GM23248 (cell line): ENCODE measurements around the gene RPP25L. TPM values are rescaled to one million over a fixed set of nuclear protein-coding genes. Genes with fewer than 3 reads are reported as not detected.
A peak's percentile ranks its signal among the peaks of the same experiment; 100 is the strongest.

Experiments used
- DNase-seq: peaks from one replicate; pipeline ENCODE4 v3.0.0-alpha.2; 2015
- H2AFZ ChIP-seq: fragments of 200-600 bp; sonication (generic); 2 replicates; pipeline ENCODE4 v1.6.1; 2016; ENCODE audit warnings: antibody characterized with exemption
- H3F3A ChIP-seq: fragments of 200-600 bp; sonication (generic); 2 replicates; pipeline ENCODE4 v1.6.1; 2016; ENCODE audit warnings: mild to moderate bottlenecking, antibody characterized with exemption, mixed run types; ENCODE audit not compliant: insufficient read depth
- H3K27ac ChIP-seq: fragments of 200-600 bp; sonication (generic); 2 replicates; pipeline ENCODE4 v1.5.1; 2016; ENCODE audit warnings: mild to moderate bottlenecking
- H3K27me3 ChIP-seq: fragments of 200-600 bp; sonication (generic); replicated peaks from 2 replicates; pipeline ENCODE4 v1.6.1; 2016; ENCODE audit warnings: mild to moderate bottlenecking; ENCODE audit not compliant: insufficient read depth
- H3K36me3 ChIP-seq: fragments of 200-600 bp; sonication (generic); 2 replicates; pipeline ENCODE4 v1.6.1; 2016; ENCODE audit warnings: low read depth, mild to moderate bottlenecking
- H3K4me1 ChIP-seq: fragments of 200-600 bp; sonication (generic); 2 replicates; pipeline ENCODE4 v1.6.1; 2016; ENCODE audit warnings: mild to moderate bottlenecking; ENCODE audit not compliant: insufficient read depth
- H3K4me2 ChIP-seq: fragments of 200-600 bp; sonication (generic); one replicate; pipeline ENCODE4 v1.6.1; 2016; ENCODE audit warnings: mild to moderate bottlenecking; ENCODE audit not compliant: unreplicated experiment
- H3K4me3 ChIP-seq: fragments of 200-600 bp; sonication (generic); 2 replicates; pipeline ENCODE4 v1.5.1; 2016; ENCODE audit warnings: mild to moderate bottlenecking
- H3K79me2 ChIP-seq: fragments of 200-600 bp; sonication (generic); 2 replicates; pipeline ENCODE4 v1.6.1; 2016; ENCODE audit warnings: mild to moderate bottlenecking; ENCODE audit not compliant: insufficient read depth
- H3K9ac ChIP-seq: fragments of 200-600 bp; sonication (generic); 2 replicates; pipeline ENCODE4 v1.6.1; 2016; ENCODE audit warnings: mild to moderate bottlenecking
- H3K9me2 ChIP-seq: fragments of 200-600 bp; sonication (generic); 2 replicates; pipeline ENCODE4 v1.6.1; 2016; ENCODE audit warnings: mixed run types, mild to moderate bottlenecking, moderate library complexity; ENCODE audit not compliant: insufficient read depth
- H3K9me3 ChIP-seq: fragments of 200-600 bp; sonication (generic); one replicate; pipeline ENCODE4 v1.6.1; 2017; ENCODE audit warnings: low read depth
- H4K20me1 ChIP-seq: fragments of 200-600 bp; sonication (generic); 2 replicates; pipeline ENCODE4 v1.6.0; 2016; ENCODE audit not compliant: insufficient read depth
- EZH2 ChIP-seq: fragments of 200-600 bp; sonication (generic); IDR thresholded peaks from 2 replicates; pipeline ENCODE4 v1.6.1; 2018; ENCODE audit warnings: antibody characterized with exemption, mild to moderate bottlenecking; ENCODE audit not compliant: insufficient read depth, poor library complexity, severe bottlenecking
- EZH2phosphoT487 ChIP-seq: fragments of 200-600 bp; sonication (generic); IDR thresholded peaks from 2 replicates; pipeline ENCODE4 v1.6.1; 2018; ENCODE audit warnings: antibody characterized with exemption, moderate library complexity, mild to moderate bottlenecking, low read depth; ENCODE audit not compliant: insufficient read depth
- WGBS, 2 experiments: methylation state at CpG; one replicate each; pipeline ENCODE4 v1.1.6; 2015 to 2017; ENCODE audit warnings: low lambda C conversion rate in 2 of 2, low coverage in 1 of 2; ENCODE audit errors: missing lambda C conversion rate in 2 of 2; 5-methylcytosine and 5-hydroxymethylcytosine counted together
- in situ Hi-C: fragments of 300-500 bp; cut with MboI; formaldehyde crosslinking; loops from 2 replicates; pipeline ENCODE4 v1.15.0; 2020
- polyA plus RNA-seq: library from polyadenylated mRNA; unstranded; fragments of >200 nt; fragmentation: Nextera tagmentation; extraction: Ambion mirVana; gene quantifications from 2 replicates; pipeline ENCODE4 v1.2.1, GENCODE V29; 2016
- total RNA-seq: library from RNA; depleted of rRNA; stranded (reverse); fragments of >200 nt; shearing (Covaris generic); gene quantifications from 2 replicates; pipeline ENCODE4 v1.2.3, GENCODE V29; 2014

Gene RPP25L
- total and polyA plus RNA-seq, 2 experiments from 2014 or later, result 16.9 to 21.0 TPM

DNA sequence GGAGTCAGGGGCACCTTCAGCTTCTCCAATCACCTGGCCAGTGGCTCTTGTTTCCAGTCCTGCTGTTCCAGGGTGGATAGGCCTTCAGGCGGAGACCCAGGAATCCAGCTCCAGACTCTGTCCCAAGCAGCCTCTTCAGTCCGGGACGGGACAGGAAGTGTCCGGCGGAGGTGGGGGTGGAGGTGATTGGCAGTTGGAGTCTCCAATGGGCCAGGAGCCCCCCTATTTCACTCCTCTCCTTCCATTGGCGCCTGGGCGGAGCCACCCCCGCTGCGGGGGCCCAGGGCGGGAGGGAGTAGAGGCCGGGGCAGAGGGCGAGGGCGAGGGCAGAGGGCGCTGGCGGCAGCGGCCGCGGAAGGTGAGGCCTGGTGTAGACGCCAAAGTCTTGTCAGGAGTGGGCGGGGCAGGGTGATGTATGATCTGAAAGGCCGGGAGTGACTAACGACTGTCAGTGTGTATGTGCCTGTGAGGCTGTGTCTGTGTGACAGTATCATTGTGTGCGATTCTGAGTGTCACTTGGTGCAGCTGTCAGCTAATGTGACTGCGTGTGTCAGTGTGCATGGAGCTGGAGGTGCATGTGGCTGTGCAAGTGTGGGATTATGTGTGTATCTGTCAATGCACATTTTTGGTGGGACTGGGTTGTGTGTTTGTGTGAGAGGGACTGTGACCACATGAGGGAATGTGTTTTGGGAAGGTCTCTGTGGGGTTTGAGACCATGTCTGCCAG is 40.1 kb upstream of the RPP25L start, which contains the start of gene IL11RA:
Gene IL11RA (plus strand): TSS at position 310 of the 726 bp plus-strand sequence. CDS start 3,033 bp downstream, outside the sequence.
- Histone ChIP-seq H3K9me3 (no peaks in the 10 kb centered on the region), H4K20me1 (no peaks in the 10 kb centered on the region), H3F3A (peaks cover 18% of the 10 kb centered on the region; the same call in 1 of the 2 replicates), H3K4me1 (peaks cover 51% of the 10 kb centered on the region), H3K36me3 (no peaks in the 10 kb centered on the region), H3K4me3 (peak within 1 kb of the TSS; percentile 67), H3K79me2 (peaks cover 14% of the 10 kb centered on the region), H3K27ac (peak within 1 kb of the TSS; percentile 82), H3K9me2 (no peaks in the 10 kb centered on the region), H3K9ac (peak within 1 kb of the TSS; percentile 68), H2AFZ (peak within 1 kb of the TSS; percentile 74), H3K27me3 (no peaks in the 10 kb centered on the region), H3K4me2 (peak within 1 kb of the TSS; percentile 92)
- 0 to 1% methylated on average over 20 to 24 of the region's 24 CpGs for WGBS, 2 experiments
- DNase-seq, result peak; percentile 84
- in situ Hi-C loops, result no loop called here
- TF ChIP-seq EZH2phosphoT487, result no peak
- TF ChIP-seq EZH2, result no peak

GRCh38 chr9:34651321-34651720 is 39.4 kb upstream of the RPP25L start:
- DNase-seq, result peak; percentile 75

GRCh38 chr9:34650816-34651215 is 38.9 kb upstream of the RPP25L start:
- Histone ChIP-seq H3K9ac (no peak overlapping the region), H2AFZ (no peak overlapping the region), H3K27ac (peak overlapping the region; percentile 82), H3K79me2 (peaks cover 15% of the 10 kb centered on the region), H3K36me3 (no peaks in the 10 kb centered on the region), H3K4me3 (0 out of 2 replicates have a peak overlapping the region, but pooled peaks have one; percentile 67), H3F3A (peaks cover 22% of the 10 kb centered on the region; the same call in 1 of the 2 replicates), H3K4me2 (no peak overlapping the region), H3K27me3 (no peaks in the 10 kb centered on the region), H3K4me1 (peaks cover 51% of the 10 kb centered on the region), H3K9me3 (no peaks in the 10 kb centered on the region), H4K20me1 (no peaks in the 10 kb centered on the region), H3K9me2 (no peaks in the 10 kb centered on the region)
- 88 to 89% methylated on average over 5 of the region's 5 CpGs for WGBS, 2 experiments
- in situ Hi-C loops, result no loop called here
- no peak for DNase-seq
- TF ChIP-seq EZH2phosphoT487, result no peak
- no peak for TF ChIP-seq EZH2

More at GRCh38 chr9:34651321-34651720, 39.4 kb upstream of the RPP25L start:
- Histone ChIP-seq H3K9me3 (no peaks in the 10 kb centered on the region), H2AFZ (peak overlapping the region; percentile 74), H3K9me2 (no peaks in the 10 kb centered on the region), H3K27ac (peak overlapping the region; percentile 82), H3K36me3 (no peaks in the 10 kb centered on the region), H3F3A (peaks cover 18% of the 10 kb centered on the region; the same call in 1 of the 2 replicates), H3K27me3 (no peaks in the 10 kb centered on the region), H3K4me1 (peaks cover 51% of the 10 kb centered on the region), H3K79me2 (peaks cover 15% of the 10 kb centered on the region), H3K9ac (peak overlapping the region; percentile 68), H3K4me2 (peak overlapping the region; percentile 92), H3K4me3 (peak overlapping the region; percentile 67), H4K20me1 (no peaks in the 10 kb centered on the region)
- WGBS, 2 experiments, result 36 to 37% methylated on average over 4 of the region's 4 CpGs
- in situ Hi-C loops, result no loop called here
- TF ChIP-seq EZH2 (no peak), EZH2phosphoT487 (no peak)

DNA sequence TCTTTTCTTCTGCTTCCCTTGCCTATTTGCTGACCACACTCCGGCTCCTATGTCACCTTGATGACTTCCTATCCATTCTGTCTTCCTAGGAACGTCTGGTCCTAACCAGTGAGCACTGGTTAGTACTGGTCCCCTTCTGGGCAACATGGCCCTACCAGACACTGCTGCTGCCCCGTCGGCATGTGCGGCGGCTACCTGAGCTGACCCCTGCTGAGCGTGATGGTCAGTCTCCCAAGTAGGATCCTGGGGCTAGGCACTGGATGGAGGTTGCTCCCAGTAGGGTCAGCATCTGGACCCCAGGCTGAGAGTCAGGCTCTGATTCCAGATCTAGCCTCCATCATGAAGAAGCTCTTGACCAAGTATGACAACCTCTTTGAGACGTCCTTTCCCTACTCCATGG is 36.8 kb upstream of the RPP25L start:
- no peaks in the 10 kb centered on the region for H3K9me2 ChIP-seq
- H3K36me3 ChIP-seq, result no peaks in the 10 kb centered on the region
- H3K27ac ChIP-seq, result no peak overlapping the region
- no peaks in the 10 kb centered on the region for H3K27me3 ChIP-seq
- H3K9me3 ChIP-seq, result no peaks in the 10 kb centered on the region
- no peak for TF ChIP-seq EZH2
- no peak for TF ChIP-seq EZH2phosphoT487
- WGBS, 2 experiments, result 91 to 94% methylated on average over 8 of the region's 8 CpGs
- H3F3A ChIP-seq, result peaks cover 22% of the 10 kb centered on the region; the same call in 1 of the 2 replicates
- H3K79me2 ChIP-seq, result peaks cover 15% of the 10 kb centered on the region
- peaks cover 36% of the 10 kb centered on the region for H3K4me1 ChIP-seq
- no peaks in the 10 kb centered on the region for H4K20me1 ChIP-seq
- H3K4me2 ChIP-seq, result no peak overlapping the region
- no peak overlapping the region for H2AFZ ChIP-seq
- in situ Hi-C loops, result no loop called here
- no peak overlapping the region for H3K4me3 ChIP-seq
- no peak for DNase-seq
- no peak overlapping the region for H3K9ac ChIP-seq
